GM12878 (cell line): Measurements from ENCODE around the gene SIK2. TPM values are rescaled to one million over a fixed set of nuclear protein-coding genes. Genes with fewer than 3 reads are reported as not detected.

Experiments
- ATAC-seq: fragments of 200-7000 bp; cut with Tn5 transposase; 3 replicates; pipeline ENCODE4 v1.9.1; 2020; ENCODE audit warnings: mild to moderate bottlenecking, moderate library complexity
- BruUV-seq: library from RNA; stranded (reverse); fragments of 400-500 nt; replicated peaks from 2 replicates; lab custom pipeline; 2021; lab: Mats Ljungman, UMichigan
- CTCF ChIA-PET: fragments of 300-600 bp; sonication (Branson Sonifier 250); formaldehyde crosslinking; extraction: SDS; loops from one replicate; lab custom pipeline; 2021; ENCODE audit warnings: inconsistent platforms; lab: Yijun Ruan, JAX
- POLR2A ChIA-PET: fragments of 350-600 bp; formaldehyde crosslinking; extraction: SDS; loops from one replicate; lab custom pipeline; 2021; ENCODE audit warnings: inconsistent platforms; lab: Charles Lee
- RAD21 ChIA-PET: fragments of 300-600 bp; sonication (Branson Sonifier 250); formaldehyde crosslinking; loops from one replicate; lab custom pipeline; 2023; ENCODE audit warnings: antibody characterized with exemption; ENCODE audit not compliant: unreplicated experiment; lab: Charles Lee
- SMC1A ChIA-PET: fragments of 300-600 bp; sonication (Branson Sonifier 250); formaldehyde crosslinking; loops from one replicate; lab custom pipeline; 2023; ENCODE audit not compliant: unreplicated experiment, uncharacterized antibody; lab: Charles Lee
- DNase-seq: peaks from one replicate; pipeline ENCODE4 v3.0.0-alpha.2; 2011; ENCODE audit warnings: low read depth, low spot score
- FAIRE-seq: peaks from 3 replicates; lab custom pipeline; 2011; peaks lifted over from hg19 to GRCh38; lab: Jason Lieb, UNC
- H2AFZ ChIP-seq: 2 replicates; pipeline ENCODE4 v1.6.0; 2011; ENCODE audit warnings: low read depth, low read length, control low read depth; ENCODE audit not compliant: control insufficient read depth
- H3K27ac ChIP-seq: 2 replicates; pipeline ENCODE4 v1.5.1; 2011; ENCODE audit warnings: control low read depth; ENCODE audit not compliant: control insufficient read depth, insufficient read depth
- H3K27me3 ChIP-seq, 2 experiments: replicated peaks in 1 of 2; 2 replicates each; pipeline versions ENCODE4 v1.6.0 to v1.6.1; 2011; ENCODE audit warnings: low read length in 1 of 2; ENCODE audit not compliant: control insufficient read depth in 2 of 2, insufficient read depth in 2 of 2
- H3K36me3 ChIP-seq, 2 experiments: 2 replicates each; pipeline ENCODE4 v1.5.1; 2011; ENCODE audit warnings: low read length in 1 of 2; ENCODE audit not compliant: control insufficient read depth in 2 of 2, insufficient read depth in 2 of 2
- H3K4me1 ChIP-seq: 2 replicates; pipeline ENCODE4 v1.6.1; 2011; ENCODE audit warnings: mild to moderate bottlenecking, low read length, moderate library complexity, mixed read lengths; ENCODE audit not compliant: control insufficient read depth, insufficient read depth
- H3K4me2 ChIP-seq: 2 replicates; pipeline ENCODE4 v1.6.0; 2011; ENCODE audit warnings: control low read depth; ENCODE audit not compliant: control insufficient read depth, insufficient read depth
- H3K4me3 ChIP-seq: fragments of 200-600 bp; sonication (generic); 2 replicates; pipeline ENCODE4 v1.5.1; 2016
- H3K79me2 ChIP-seq: 2 replicates; pipeline ENCODE4 v1.6.0; 2011; ENCODE audit warnings: low read length; ENCODE audit not compliant: control insufficient read depth, insufficient read depth
- H3K9ac ChIP-seq: 2 replicates; pipeline ENCODE4 v1.8.0; 2011; ENCODE audit warnings: low read length, control low read depth, mixed read lengths; ENCODE audit not compliant: control insufficient read depth, insufficient read depth
- H3K9me3 ChIP-seq: replicated peaks from 3 replicates; pipeline ENCODE4 v1.5.1; 2011; ENCODE audit warnings: mild to moderate bottlenecking, low read length; ENCODE audit not compliant: control insufficient read depth, insufficient read depth
- H4K20me1 ChIP-seq: 2 replicates; pipeline ENCODE4 v1.6.0; 2011; ENCODE audit not compliant: control insufficient read depth, insufficient read depth
- ETV6 ChIP-seq, 2 experiments: fragments of 450-650 bp in 1 of 2; IDR thresholded peaks in 1 of 2; conservative IDR thresholded peaks in 1 of 2; 2 replicates each; pipeline ENCODE4 v1.6.1; 2014; ENCODE audit warnings: antibody characterized with exemption in 1 of 2, borderline replicate concordance in 1 of 2, low read depth in 1 of 2, mild to moderate bottlenecking in 1 of 2, moderate library complexity in 1 of 2
- IKZF2 ChIP-seq, 2 experiments: fragments of 450-650 bp; IDR thresholded peaks; 2 replicates each; pipeline ENCODE4 v1.6.1; 2017; ENCODE audit warnings: mild to moderate bottlenecking in 2 of 2, moderate library complexity in 2 of 2
- JUND ChIP-seq: IDR thresholded peaks from 2 replicates; pipeline ENCODE4 v1.6.1; 2012; ENCODE audit warnings: low read depth, mild to moderate bottlenecking, low read length, improper control_type of control experiment, moderate library complexity
- NFXL1 ChIP-seq: fragments of 450-650 bp; IDR thresholded peaks from 2 replicates; pipeline ENCODE4 v1.6.1; 2017; ENCODE audit warnings: antibody characterized with exemption, mild to moderate bottlenecking, borderline replicate concordance
- RAD51 ChIP-seq: fragments of 450-650 bp; IDR thresholded peaks from 2 replicates; pipeline ENCODE4 v1.6.1; 2016; ENCODE audit warnings: moderate library complexity, mild to moderate bottlenecking, inconsistent platforms
- SMAD1 ChIP-seq: fragments of 450-650 bp; IDR thresholded peaks from 2 replicates; pipeline ENCODE4 v1.6.1; 2018; ENCODE audit warnings: mild to moderate bottlenecking, low read depth; ENCODE audit not compliant: partially characterized antibody
- WGBS: methylation state at CpG from one replicate; pipeline ENCODE4 v1.1.6; 2016; ENCODE audit warnings: low lambda C conversion rate; ENCODE audit not compliant: insufficient replicate concordance, insufficient coverage; ENCODE audit errors: missing lambda C conversion rate; 5-methylcytosine and 5-hydroxymethylcytosine counted together
- in situ Hi-C: fragments of 300-500 bp; cut with MboI; formaldehyde crosslinking; loops from 9 replicates; pipeline ENCODE4 v1.14.3; 2018; ENCODE audit warnings: mixed read lengths
- intact Hi-C: fragments of 100-400 bp; cut with micrococcal nuclease; formaldehyde crosslinking; loops from one replicate; pipeline ENCODE4 v1.14.2; 2022; ENCODE audit not compliant: unreplicated experiment
- polyA plus RNA-seq, 11 experiments: library from polyadenylated mRNA; depleted of rRNA in 4 of 11; unstranded in 6 of 11; stranded (reverse) in 5 of 11; fragments of >200 nt; fragmentation: Nextera tagmentation in 4 of 11; fragmentation: Illumina TruSeq in 1 of 11; extraction: Ambion mirVana in 4 of 11; extraction: Trizol in 1 of 11; gene quantifications; 1 replicate in 1 of 11; 2 replicates in 10 of 11; pipeline versions ENCODE4 v1.2.1 to v1.2.3, GENCODE V29; 2011 to 2016; ENCODE audit warnings: inconsistent platforms in 2 of 11, missing spikeins in 2 of 11, low read depth in 1 of 11
- total RNA-seq, 4 experiments: library from RNA; depleted of rRNA in 3 of 4; stranded (reverse); fragments of >200 nt in 3 of 4; fragmentation: Illumina TruSeq in 1 of 4; extraction: Trizol in 1 of 4; gene quantifications; 2 replicates each; pipeline versions ENCODE4 v1.2.1 to v1.2.3, GENCODE V29; 2013 to 2021
- TF ChIP-seq, protein P1 (sequence below): fragments of 450-650 bp; IDR thresholded peaks from 2 replicates; pipeline ENCODE4 v1.6.1; 2017; ENCODE audit warnings: mild to moderate bottlenecking, moderate library complexity
- TF ChIP-seq, protein P2 (sequence below), 3 experiments: IDR thresholded peaks in 2 of 3; conservative IDR thresholded peaks in 1 of 3; 2 replicates each; pipeline ENCODE4 v1.5.1; 2011; ENCODE audit warnings: low read depth in 3 of 3, low read length in 3 of 3, mild to moderate bottlenecking in 3 of 3, control low read depth in 2 of 3, moderate library complexity in 2 of 3, inconsistent platforms in 1 of 3, mixed read lengths in 1 of 3; ENCODE audit not compliant: control insufficient read depth in 2 of 3, insufficient read depth in 1 of 3; ENCODE audit errors: extremely low read depth in 1 of 3
- TF ChIP-seq, protein P3 (sequence below): IDR thresholded peaks from 2 replicates; pipeline ENCODE4 v1.6.1; 2011; ENCODE audit warnings: borderline replicate concordance, low read depth, mild to moderate bottlenecking, moderate library complexity, low read length; ENCODE audit not compliant: insufficient read depth, poor library complexity, severe bottlenecking

The SIK2 gene
- total and polyA plus RNA-seq, 10 of the 15 experiments (the other 5 are each of a cell fraction or from before 2014, with no cell fraction given) = 0.97 to 14.2 (median 4.5) TPM

DNA sequence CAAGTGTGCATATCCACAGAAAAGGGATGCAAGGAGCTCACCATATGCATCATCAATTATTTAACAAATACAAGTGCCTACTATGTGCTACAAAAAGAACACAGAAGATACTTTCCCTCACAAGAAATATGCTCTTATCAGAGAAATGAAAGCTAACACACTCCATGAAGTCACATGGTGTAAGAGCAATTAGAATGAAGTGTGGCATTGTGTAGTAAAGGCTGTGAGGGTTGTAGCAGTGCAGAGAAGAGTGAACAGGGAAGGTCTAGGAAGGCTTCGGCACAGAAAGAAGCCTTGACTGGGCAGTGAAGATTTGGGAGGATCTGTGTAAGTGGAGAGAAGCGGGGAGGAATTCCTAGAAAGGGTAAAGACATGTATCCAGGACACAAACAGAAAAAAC is 141.5 kb downstream of the SIK2 start:
- Histone ChIP-seq H2AFZ (no peak overlapping the region), H4K20me1 (no peaks in the 10 kb centered on the region), H3K9me3 (no peaks in the 10 kb centered on the region), H3K27me3 (no peaks in the 10 kb centered on the region), H3K27ac (no peak overlapping the region), H3K4me3 (no peak overlapping the region), H3K4me1 (peaks cover 5% of the 10 kb centered on the region; the same call in 1 of the 2 replicates), H3K79me2 (no peaks in the 10 kb centered on the region), H3K9ac (no peak overlapping the region), H3K4me2 (no peak overlapping the region), H3K36me3 (peaks cover 11 to 39% of the 10 kb centered on the region in 2 experiments; a peak in 3 of 4 replicates)
- no peak for FAIRE-seq
- ChIA-PET POLR2A (interaction anchor here (1.2 kb wide), 1 partner anchor 46 kb away, joined by 4 read pairs; no protein-coding TSS in a partner anchor), SMC1A (interaction anchor here (0.8 to 2.0 kb wide), 9 partner anchors 15 to 139 kb away, joined by 3 to 11 read pairs (median 4); no protein-coding TSS in a partner anchor), RAD21 (no interaction called here), CTCF (interaction anchor here (0.8 to 1.4 kb wide), 2 partner anchors 9 to 98 kb away, joined by 3 to 4 read pairs; no protein-coding TSS in a partner anchor)
- no peak for ATAC-seq
- BruUV-seq = no TSS peak
- in situ Hi-C loops = no loop called here
- no peak for DNase-seq
- 97% methylated on average over 2 of the region's 2 CpGs for WGBS
- intact Hi-C loops = no loop called here
- TF ChIP-seq, protein P1, sequence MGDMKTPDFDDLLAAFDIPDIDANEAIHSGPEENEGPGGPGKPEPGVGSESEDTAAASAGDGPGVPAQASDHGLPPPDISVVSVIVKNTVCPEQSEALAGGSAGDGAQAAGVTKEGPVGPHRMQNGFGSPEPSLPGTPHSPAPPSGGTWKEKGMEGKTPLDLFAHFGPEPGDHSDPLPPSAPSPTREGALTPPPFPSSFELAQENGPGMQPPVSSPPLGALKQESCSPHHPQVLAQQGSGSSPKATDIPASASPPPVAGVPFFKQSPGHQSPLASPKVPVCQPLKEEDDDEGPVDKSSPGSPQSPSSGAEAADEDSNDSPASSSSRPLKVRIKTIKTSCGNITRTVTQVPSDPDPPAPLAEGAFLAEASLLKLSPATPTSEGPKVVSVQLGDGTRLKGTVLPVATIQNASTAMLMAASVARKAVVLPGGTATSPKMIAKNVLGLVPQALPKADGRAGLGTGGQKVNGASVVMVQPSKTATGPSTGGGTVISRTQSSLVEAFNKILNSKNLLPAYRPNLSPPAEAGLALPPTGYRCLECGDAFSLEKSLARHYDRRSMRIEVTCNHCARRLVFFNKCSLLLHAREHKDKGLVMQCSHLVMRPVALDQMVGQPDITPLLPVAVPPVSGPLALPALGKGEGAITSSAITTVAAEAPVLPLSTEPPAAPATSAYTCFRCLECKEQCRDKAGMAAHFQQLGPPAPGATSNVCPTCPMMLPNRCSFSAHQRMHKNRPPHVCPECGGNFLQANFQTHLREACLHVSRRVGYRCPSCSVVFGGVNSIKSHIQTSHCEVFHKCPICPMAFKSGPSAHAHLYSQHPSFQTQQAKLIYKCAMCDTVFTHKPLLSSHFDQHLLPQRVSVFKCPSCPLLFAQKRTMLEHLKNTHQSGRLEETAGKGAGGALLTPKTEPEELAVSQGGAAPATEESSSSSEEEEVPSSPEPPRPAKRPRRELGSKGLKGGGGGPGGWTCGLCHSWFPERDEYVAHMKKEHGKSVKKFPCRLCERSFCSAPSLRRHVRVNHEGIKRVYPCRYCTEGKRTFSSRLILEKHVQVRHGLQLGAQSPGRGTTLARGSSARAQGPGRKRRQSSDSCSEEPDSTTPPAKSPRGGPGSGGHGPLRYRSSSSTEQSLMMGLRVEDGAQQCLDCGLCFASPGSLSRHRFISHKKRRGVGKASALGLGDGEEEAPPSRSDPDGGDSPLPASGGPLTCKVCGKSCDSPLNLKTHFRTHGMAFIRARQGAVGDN = no peak
- TF ChIP-seq ETV6 (conservative IDR thresholded peaks at IDR 0.05 in 1 of 2, IDR thresholded peaks at IDR 0.05 in 1 of 2; ENCODE audit: borderline replicate concordance in 1 of 2, low read depth in 1 of 2) (no peak), SMAD1 (no peak), NFXL1 (no peak), IKZF2 (IDR thresholded peaks at IDR 0.05) (no peak), RAD51 (no peak), JUND (no peak)
- TF ChIP-seq, protein P2, sequence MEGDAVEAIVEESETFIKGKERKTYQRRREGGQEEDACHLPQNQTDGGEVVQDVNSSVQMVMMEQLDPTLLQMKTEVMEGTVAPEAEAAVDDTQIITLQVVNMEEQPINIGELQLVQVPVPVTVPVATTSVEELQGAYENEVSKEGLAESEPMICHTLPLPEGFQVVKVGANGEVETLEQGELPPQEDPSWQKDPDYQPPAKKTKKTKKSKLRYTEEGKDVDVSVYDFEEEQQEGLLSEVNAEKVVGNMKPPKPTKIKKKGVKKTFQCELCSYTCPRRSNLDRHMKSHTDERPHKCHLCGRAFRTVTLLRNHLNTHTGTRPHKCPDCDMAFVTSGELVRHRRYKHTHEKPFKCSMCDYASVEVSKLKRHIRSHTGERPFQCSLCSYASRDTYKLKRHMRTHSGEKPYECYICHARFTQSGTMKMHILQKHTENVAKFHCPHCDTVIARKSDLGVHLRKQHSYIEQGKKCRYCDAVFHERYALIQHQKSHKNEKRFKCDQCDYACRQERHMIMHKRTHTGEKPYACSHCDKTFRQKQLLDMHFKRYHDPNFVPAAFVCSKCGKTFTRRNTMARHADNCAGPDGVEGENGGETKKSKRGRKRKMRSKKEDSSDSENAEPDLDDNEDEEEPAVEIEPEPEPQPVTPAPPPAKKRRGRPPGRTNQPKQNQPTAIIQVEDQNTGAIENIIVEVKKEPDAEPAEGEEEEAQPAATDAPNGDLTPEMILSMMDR (IDR thresholded peaks at IDR 0.05 in 2 of 3, conservative IDR thresholded peaks at IDR 0.05 in 1 of 3; ENCODE audit: control insufficient read depth in 2 of 3, extremely low read depth in 1 of 3, insufficient read depth in 1 of 3, low read depth in 3 of 3, low read length in 3 of 3) = no peak
- TF ChIP-seq, protein P3, sequence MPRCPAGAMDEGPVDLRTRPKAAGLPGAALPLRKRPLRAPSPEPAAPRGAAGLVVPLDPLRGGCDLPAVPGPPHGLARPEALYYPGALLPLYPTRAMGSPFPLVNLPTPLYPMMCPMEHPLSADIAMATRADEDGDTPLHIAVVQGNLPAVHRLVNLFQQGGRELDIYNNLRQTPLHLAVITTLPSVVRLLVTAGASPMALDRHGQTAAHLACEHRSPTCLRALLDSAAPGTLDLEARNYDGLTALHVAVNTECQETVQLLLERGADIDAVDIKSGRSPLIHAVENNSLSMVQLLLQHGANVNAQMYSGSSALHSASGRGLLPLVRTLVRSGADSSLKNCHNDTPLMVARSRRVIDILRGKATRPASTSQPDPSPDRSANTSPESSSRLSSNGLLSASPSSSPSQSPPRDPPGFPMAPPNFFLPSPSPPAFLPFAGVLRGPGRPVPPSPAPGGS = no peak
